D341Med (cell line): Measurements from ENCODE around the gene RNF19B.
A peak's percentile ranks its signal among the peaks of the same experiment; 100 is the strongest.

ENCODE experiments used
- DNase-seq: peaks from one replicate; pipeline ENCODE4 v3.0.0; 2012; ENCODE audit warnings: low spot score

RNF19B gene

GRCh38 chr1:32965251-32965747 is 690 bp upstream of the RNF19B start:
- DNase-seq = no peak

GRCh38 chr1:32963746-32964460 is 706 bp downstream of the RNF19B start:
- peak; percentile 75 for DNase-seq

- no peak for DNase-seq
Measured at GRCh38 chr1:32962248-32962896, 2.2 kb downstream of the RNF19B start.

GRCh38 chr1:32960819-32961355 is 3.7 kb downstream of the RNF19B start:
- no peak for DNase-seq

- DNase-seq = no peak
Measured at GRCh38 chr1:32960342-32960741, 4.3 kb downstream of the RNF19B start.

- DNase-seq = no peak
Measured at GRCh38 chr1:32958827-32959226, 5.8 kb downstream of the RNF19B start.

- DNase-seq = no peak
Measured at GRCh38 chr1:32957017-32957416, 7.6 kb downstream of the RNF19B start.

GRCh38 chr1:32954168-32954567 is 10.4 kb downstream of the RNF19B start:
- DNase-seq = no peak

- DNase-seq = no peak
Measured at GRCh38 chr1:32953495-32953894, 11.1 kb downstream of the RNF19B start.

- DNase-seq = no peak
Measured at GRCh38 chr1:32949519-32949918, 15.1 kb downstream of the RNF19B start.

GRCh38 chr1:32948905-32949304 is 15.7 kb downstream of the RNF19B start:
- DNase-seq = no peak

- DNase-seq = no peak
Measured at GRCh38 chr1:32948390-32948722, 16.3 kb downstream of the RNF19B start.

GRCh38 chr1:32947669-32948389 is 16.8 kb downstream of the RNF19B start:
- no peak for DNase-seq

GRCh38 chr1:32946413-32946812 is 18.2 kb downstream of the RNF19B start:
- no peak for DNase-seq

GRCh38 chr1:32944180-32944579 is 20.4 kb downstream of the RNF19B start:
- no peak for DNase-seq

GRCh38 chr1:32939655-32940371 is 24.8 kb downstream of the RNF19B start:
- DNase-seq = no peak

- no peak for DNase-seq
Measured at GRCh38 chr1:32937061-32937460, 27.5 kb downstream of the RNF19B start.

- no peak for DNase-seq
Measured at GRCh38 chr1:32934535-32934934, 30.1 kb downstream of the RNF19B start.

GRCh38 chr1:32933742-32934322 is 30.8 kb downstream of the RNF19B start:
- no peak for DNase-seq

GRCh38 chr1:32931760-32932159 is 32.8 kb downstream of the RNF19B start:
- DNase-seq = no peak

- no peak for DNase-seq
Measured at GRCh38 chr1:32929366-32929765, 35.2 kb downstream of the RNF19B start.

GRCh38 chr1:32928715-32929114 is 35.9 kb downstream of the RNF19B start:
- DNase-seq = no peak
